22Rv1 (cell line): ENCODE measurements around the gene PLK4.
"Not testable (repeated sequence)": the region's sequence is repeated elsewhere in the genome, so short reads cannot be mapped to it uniquely, and the experiment has no call there.

ENCODE experiments used
- H3K27ac ChIP-seq: fragments of 450-650 bp; 2 replicates; pipeline ENCODE4 v1.5.1; 2017
- CTCF ChIP-seq: fragments of 450-650 bp; IDR thresholded peaks from 2 replicates; pipeline ENCODE4 v1.5.1; 2017; ENCODE audit warnings: mild to moderate bottlenecking
- ZFX ChIP-seq: fragments of 450-650 bp; IDR thresholded peaks from 2 replicates; pipeline ENCODE4 v1.6.1; 2017; ENCODE audit warnings: antibody characterized with exemption, borderline replicate concordance

Gene PLK4

GRCh38 chr4:127905029-127905428 lies 24.3 kb downstream of the PLK4 start:
- no peak overlapping the region for H3K27ac ChIP-seq
- no peak for TF ChIP-seq CTCF
- no peak for TF ChIP-seq ZFX

GRCh38 chr4:127916512-127916911 lies 35.8 kb downstream of the PLK4 start:
- no peak overlapping the region for H3K27ac ChIP-seq
- TF ChIP-seq ZFX, result no peak
- TF ChIP-seq CTCF, result no peak

GRCh38 chr4:127917151-127917550 lies 36.5 kb downstream of the PLK4 start:
- no peak overlapping the region for H3K27ac ChIP-seq
- TF ChIP-seq CTCF, result no peak
- no peak for TF ChIP-seq ZFX

- no peak overlapping the region for H3K27ac ChIP-seq
- TF ChIP-seq ZFX (no peak), CTCF (no peak)
These were observed 39.8 kb downstream of the PLK4 start for GRCh38 chr4:127920521-127920920.

- TF ChIP-seq CTCF, result no peak
- no peak overlapping the region for H3K27ac ChIP-seq
These were observed 41.5 kb downstream of the PLK4 start for GRCh38 chr4:127922226-127922625.

GRCh38 chr4:127925720-127926119 lies 45.0 kb downstream of the PLK4 start:
- H3K27ac ChIP-seq, result not testable (repeated sequence)

- H3K27ac ChIP-seq, result no peak overlapping the region
- TF ChIP-seq ZFX, result no peak
- no peak for TF ChIP-seq CTCF
These were observed 49.5 kb downstream of the PLK4 start for GRCh38 chr4:127930175-127930574.

- H3K27ac ChIP-seq, result not testable (repeated sequence)
These were observed 51.1 kb downstream of the PLK4 start for GRCh38 chr4:127931836-127932235.

GRCh38 chr4:127936974-127937373 lies 56.3 kb downstream of the PLK4 start:
- no peak overlapping the region for H3K27ac ChIP-seq
- TF ChIP-seq ZFX, result no peak
- TF ChIP-seq CTCF, result no peak
